ENCODE data around the gene SRPK3.

DNA sequence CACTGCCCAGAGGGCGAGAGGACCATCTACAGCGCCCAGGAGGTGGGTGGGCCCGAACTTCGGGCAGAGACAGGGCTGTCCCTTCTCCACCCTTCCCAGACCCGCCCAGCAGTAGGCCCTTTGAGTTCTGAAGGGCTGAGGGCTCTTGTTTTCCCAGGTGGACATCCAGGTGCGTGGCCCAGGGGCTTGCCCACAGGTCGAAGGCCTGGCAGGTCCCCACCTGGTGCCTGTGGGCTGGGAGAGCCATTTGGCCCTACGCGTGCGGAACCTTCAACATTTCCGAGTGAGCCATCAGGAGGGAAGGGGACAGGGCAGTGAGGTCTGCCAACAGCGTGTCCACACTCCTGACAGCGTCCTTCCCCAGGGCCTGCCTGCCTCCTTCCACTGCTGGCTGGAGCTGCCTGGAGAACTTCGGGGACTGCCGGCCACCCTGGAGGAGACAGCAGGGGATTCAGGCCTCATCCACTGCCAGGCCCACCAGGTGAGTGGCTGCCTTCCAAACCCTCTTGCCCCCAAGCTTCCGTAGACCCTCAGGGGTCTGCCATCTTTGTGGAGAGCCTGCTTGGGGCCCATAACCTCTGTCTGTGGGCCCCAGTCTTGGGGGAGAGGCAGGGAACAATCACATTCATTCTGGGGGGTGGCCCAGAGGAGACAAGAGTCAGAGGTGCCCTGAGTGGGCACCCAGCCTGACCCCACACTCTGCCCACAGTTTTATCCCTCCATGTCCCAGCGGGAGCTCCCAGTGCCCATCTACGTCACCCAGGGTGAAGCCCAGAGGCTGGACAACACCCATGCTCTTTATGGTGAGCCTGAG lies 10.0 kb upstream of the SRPK3 start:
- TF ChIP-seq, protein P1, sequence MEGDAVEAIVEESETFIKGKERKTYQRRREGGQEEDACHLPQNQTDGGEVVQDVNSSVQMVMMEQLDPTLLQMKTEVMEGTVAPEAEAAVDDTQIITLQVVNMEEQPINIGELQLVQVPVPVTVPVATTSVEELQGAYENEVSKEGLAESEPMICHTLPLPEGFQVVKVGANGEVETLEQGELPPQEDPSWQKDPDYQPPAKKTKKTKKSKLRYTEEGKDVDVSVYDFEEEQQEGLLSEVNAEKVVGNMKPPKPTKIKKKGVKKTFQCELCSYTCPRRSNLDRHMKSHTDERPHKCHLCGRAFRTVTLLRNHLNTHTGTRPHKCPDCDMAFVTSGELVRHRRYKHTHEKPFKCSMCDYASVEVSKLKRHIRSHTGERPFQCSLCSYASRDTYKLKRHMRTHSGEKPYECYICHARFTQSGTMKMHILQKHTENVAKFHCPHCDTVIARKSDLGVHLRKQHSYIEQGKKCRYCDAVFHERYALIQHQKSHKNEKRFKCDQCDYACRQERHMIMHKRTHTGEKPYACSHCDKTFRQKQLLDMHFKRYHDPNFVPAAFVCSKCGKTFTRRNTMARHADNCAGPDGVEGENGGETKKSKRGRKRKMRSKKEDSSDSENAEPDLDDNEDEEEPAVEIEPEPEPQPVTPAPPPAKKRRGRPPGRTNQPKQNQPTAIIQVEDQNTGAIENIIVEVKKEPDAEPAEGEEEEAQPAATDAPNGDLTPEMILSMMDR (IDR thresholded peaks at IDR 0.05; ENCODE audit: low read depth, low read length): no peak
- TF ChIP-seq POLR2A (IDR thresholded peaks at IDR 0.05; ENCODE audit: extremely low read depth, insufficient read length) (no peak), MYC (IDR thresholded peaks at IDR 0.05; ENCODE audit: low read depth, low read length) (no peak)
